ENCODE data around the gene RHOG.

The RHOG gene

GRCh38 chr11:3873712-3874349 lies 33.1 kb upstream of the RHOG start:
- H2AK5ac ChIP-seq (ENCODE audit: low read length, severe bottlenecking) = no peak overlapping the region
- H3K36me3 ChIP-seq (ENCODE audit: control insufficient read depth in 1 of 2, insufficient read depth in 2 of 2, low read depth in 1 of 2, low read length in 2 of 2) = peaks cover 0 to 3% of the 10 kb centered on the region in 2 experiments
- H3K4me3 ChIP-seq (ENCODE audit: insufficient read depth in 1 of 2, low read depth in 1 of 2, low read length in 2 of 2) = no peak overlapping the region
- 100% methylated on average over 2 of the region's 2 CpGs for WGBS
- H4K8ac ChIP-seq (ENCODE audit: low read length) = no peak overlapping the region
- no peak overlapping the region for H2BK15ac ChIP-seq (ENCODE audit: low read depth, poor library complexity, severe bottlenecking)
- H3K14ac ChIP-seq (ENCODE audit: low read length in 2 of 2) = no peak overlapping the region
- peaks cover 26% of the 10 kb centered on the region for H3K79me1 ChIP-seq (replicated peaks; ENCODE audit: low read length, poor library complexity, severe bottlenecking)
- no peak overlapping the region for H2BK120ac ChIP-seq (ENCODE audit: low read depth, low read length)
- H2BK5ac ChIP-seq (ENCODE audit: low read depth, low read length, poor library complexity, severe bottlenecking) = no peak overlapping the region
- no peak for DNase-seq
- H3K9ac ChIP-seq (ENCODE audit: low read length) = no peak overlapping the region
- no peak overlapping the region for H3K18ac ChIP-seq (ENCODE audit: low read depth in 1 of 2, low read length in 2 of 2)
- no peak overlapping the region for H3K4me2 ChIP-seq (ENCODE audit: low read length, poor library complexity, severe bottlenecking)
- peaks cover 9% of the 10 kb centered on the region for H3K4me1 ChIP-seq (ENCODE audit: control insufficient read depth, insufficient read depth, low read depth, low read length)
- no peak overlapping the region for H2AFZ ChIP-seq (ENCODE audit: low read depth, low read length)
- no peak overlapping the region for H4K91ac ChIP-seq (ENCODE audit: low read length)
- H3K27ac ChIP-seq (ENCODE audit: low read length, poor library complexity, severe bottlenecking) = no peak overlapping the region
- no peak overlapping the region for H2BK12ac ChIP-seq (ENCODE audit: low read length in 2 of 2)
- no peak overlapping the region for H3K23ac ChIP-seq (ENCODE audit: low read length in 2 of 2)
- H3K27me3 ChIP-seq (ENCODE audit: control insufficient read depth in 1 of 2, insufficient read depth in 1 of 2, low read length in 2 of 2) = no peaks in the 10 kb centered on the region
- H3K4ac ChIP-seq (ENCODE audit: low read depth in 1 of 2, low read length in 2 of 2) = no peak overlapping the region
- H3K9me3 ChIP-seq (ENCODE audit: control insufficient read depth, low read length) = no peaks in the 10 kb centered on the region

- no peak for DNase-seq
- WGBS = 38% methylated on average over 6 of the region's 6 CpGs
- H2AFZ ChIP-seq (ENCODE audit: low read depth, low read length) = no peak overlapping the region
Observed at GRCh38 chr11:3867209-3868091, 26.7 kb upstream of the RHOG start.

GRCh38 chr11:3866836-3867208 lies 26.1 kb upstream of the RHOG start:
- Histone ChIP-seq H3K4me3 (ENCODE audit: insufficient read depth in 1 of 2, low read depth in 1 of 2, low read length in 2 of 2) (no peak overlapping the region), H2BK120ac (ENCODE audit: low read depth, low read length) (peak overlapping the region; percentile 57), H3K36me3 (ENCODE audit: control insufficient read depth in 1 of 2, insufficient read depth in 2 of 2, low read depth in 1 of 2, low read length in 2 of 2) (no peaks in the 10 kb centered on the region), H3K27ac (ENCODE audit: low read length, poor library complexity, severe bottlenecking) (no peak overlapping the region), H2BK12ac (ENCODE audit: low read length in 2 of 2) (peak overlapping the region in 1 of 2 experiments; percentile 88), H3K79me1 (replicated peaks; ENCODE audit: low read length, poor library complexity, severe bottlenecking) (peaks cover 22% of the 10 kb centered on the region), H2BK5ac (ENCODE audit: low read depth, low read length, poor library complexity, severe bottlenecking) (no peak overlapping the region), H3K27me3 (ENCODE audit: control insufficient read depth in 1 of 2, insufficient read depth in 1 of 2, low read length in 2 of 2) (no peaks in the 10 kb centered on the region), H3K9ac (ENCODE audit: low read length) (peak overlapping the region; percentile 51), H3K4me2 (ENCODE audit: low read length, poor library complexity, severe bottlenecking) (no peak overlapping the region), H2BK15ac (ENCODE audit: low read depth, poor library complexity, severe bottlenecking) (no peak overlapping the region), H3K9me3 (ENCODE audit: control insufficient read depth, low read length) (no peaks in the 10 kb centered on the region), H3K4me1 (ENCODE audit: control insufficient read depth, insufficient read depth, low read depth, low read length) (peaks cover 10% of the 10 kb centered on the region), H3K18ac (ENCODE audit: low read depth in 1 of 2, low read length in 2 of 2) (no peak overlapping the region), H4K8ac (ENCODE audit: low read length) (no peak overlapping the region), H2AFZ (ENCODE audit: low read depth, low read length) (no peak overlapping the region), H3K14ac (ENCODE audit: low read length in 2 of 2) (no peak overlapping the region), H4K91ac (ENCODE audit: low read length) (no peak overlapping the region), H2AK5ac (ENCODE audit: low read length, severe bottlenecking) (peak overlapping the region; percentile 18), H3K4ac (ENCODE audit: low read depth in 1 of 2, low read length in 2 of 2) (no peak overlapping the region), H3K23ac (ENCODE audit: low read length in 2 of 2) (no peak overlapping the region)
- no peak for DNase-seq

More at GRCh38 chr11:3867209-3868091, 26.7 kb upstream of the RHOG start:
- peak overlapping the region in 1 of 2 experiments; percentile 88 for H2BK12ac ChIP-seq (ENCODE audit: low read length in 2 of 2)
- H2BK120ac ChIP-seq (ENCODE audit: low read depth, low read length) = peak overlapping the region; percentile 57
- peaks cover 10% of the 10 kb centered on the region for H3K4me1 ChIP-seq (ENCODE audit: control insufficient read depth, insufficient read depth, low read depth, low read length)
- no peak overlapping the region for H3K23ac ChIP-seq (ENCODE audit: low read length in 2 of 2)
- H3K4me3 ChIP-seq (ENCODE audit: insufficient read depth in 1 of 2, low read depth in 1 of 2, low read length in 2 of 2) = no peak overlapping the region
- peaks cover 24% of the 10 kb centered on the region for H3K79me1 ChIP-seq (replicated peaks; ENCODE audit: low read length, poor library complexity, severe bottlenecking)
- H3K18ac ChIP-seq (ENCODE audit: low read depth in 1 of 2, low read length in 2 of 2) = peak overlapping the region in 1 of 2 experiments; percentile 52
- no peak overlapping the region for H3K4me2 ChIP-seq (ENCODE audit: low read length, poor library complexity, severe bottlenecking)
- peak overlapping the region; percentile 30 for H2BK15ac ChIP-seq (ENCODE audit: low read depth, poor library complexity, severe bottlenecking)
- H3K27me3 ChIP-seq (ENCODE audit: control insufficient read depth in 1 of 2, insufficient read depth in 1 of 2, low read length in 2 of 2) = no peaks in the 10 kb centered on the region
- H3K4ac ChIP-seq (ENCODE audit: low read depth in 1 of 2, low read length in 2 of 2) = peak overlapping the region; percentile 43 to 59
- H2BK5ac ChIP-seq (ENCODE audit: low read depth, low read length, poor library complexity, severe bottlenecking) = no peak overlapping the region
- H4K91ac ChIP-seq (ENCODE audit: low read length) = peak overlapping the region; percentile 63
- peaks cover 0 to 3% of the 10 kb centered on the region in 2 experiments for H3K36me3 ChIP-seq (ENCODE audit: control insufficient read depth in 1 of 2, insufficient read depth in 2 of 2, low read depth in 1 of 2, low read length in 2 of 2)
- H3K9me3 ChIP-seq (ENCODE audit: control insufficient read depth, low read length) = no peaks in the 10 kb centered on the region
- H3K14ac ChIP-seq (ENCODE audit: low read length in 2 of 2) = peak overlapping the region in 1 of 2 experiments; percentile 9
- H3K27ac ChIP-seq (ENCODE audit: low read length, poor library complexity, severe bottlenecking) = no peak overlapping the region
- H2AK5ac ChIP-seq (ENCODE audit: low read length, severe bottlenecking) = peak overlapping the region; percentile 27
- H4K8ac ChIP-seq (ENCODE audit: low read length) = peak overlapping the region; percentile 69
- peak overlapping the region; percentile 51 for H3K9ac ChIP-seq (ENCODE audit: low read length)

GRCh38 chr11:3866206-3866605 lies 25.4 kb upstream of the RHOG start:
- H3K9me3 ChIP-seq (ENCODE audit: control insufficient read depth, low read length) = no peaks in the 10 kb centered on the region
- H3K79me1 ChIP-seq (replicated peaks; ENCODE audit: low read length, poor library complexity, severe bottlenecking) = peaks cover 21% of the 10 kb centered on the region
- H4K8ac ChIP-seq (ENCODE audit: low read length) = no peak overlapping the region
- no peak overlapping the region for H3K9ac ChIP-seq (ENCODE audit: low read length)
- H4K91ac ChIP-seq (ENCODE audit: low read length) = no peak overlapping the region
- H3K36me3 ChIP-seq (ENCODE audit: control insufficient read depth in 1 of 2, insufficient read depth in 2 of 2, low read depth in 1 of 2, low read length in 2 of 2) = no peaks in the 10 kb centered on the region
- H3K23ac ChIP-seq (ENCODE audit: low read length in 2 of 2) = no peak overlapping the region
- H3K4me3 ChIP-seq (ENCODE audit: insufficient read depth in 1 of 2, low read depth in 1 of 2, low read length in 2 of 2) = no peak overlapping the region
- no peak overlapping the region for H2AFZ ChIP-seq (ENCODE audit: low read depth, low read length)
- H3K14ac ChIP-seq (ENCODE audit: low read length in 2 of 2) = no peak overlapping the region
- H3K27me3 ChIP-seq (ENCODE audit: control insufficient read depth in 1 of 2, insufficient read depth in 1 of 2, low read length in 2 of 2) = no peaks in the 10 kb centered on the region
- 72% methylated on average over 5 of the region's 5 CpGs for WGBS
- DNase-seq = peak; percentile 46
- no peak overlapping the region for H2BK5ac ChIP-seq (ENCODE audit: low read depth, low read length, poor library complexity, severe bottlenecking)
- no peak overlapping the region for H2BK15ac ChIP-seq (ENCODE audit: low read depth, poor library complexity, severe bottlenecking)
- no peak overlapping the region for H3K18ac ChIP-seq (ENCODE audit: low read depth in 1 of 2, low read length in 2 of 2)
- H2BK120ac ChIP-seq (ENCODE audit: low read depth, low read length) = no peak overlapping the region
- H2BK12ac ChIP-seq (ENCODE audit: low read length in 2 of 2) = no peak overlapping the region
- H3K27ac ChIP-seq (ENCODE audit: low read length, poor library complexity, severe bottlenecking) = peak overlapping the region; percentile 87
- no peak overlapping the region for H3K4me2 ChIP-seq (ENCODE audit: low read length, poor library complexity, severe bottlenecking)
- peaks cover 10% of the 10 kb centered on the region for H3K4me1 ChIP-seq (ENCODE audit: control insufficient read depth, insufficient read depth, low read depth, low read length)
- H3K4ac ChIP-seq (ENCODE audit: low read depth in 1 of 2, low read length in 2 of 2) = no peak overlapping the region
- no peak overlapping the region for H2AK5ac ChIP-seq (ENCODE audit: low read length, severe bottlenecking)

All from mesenchymal stem cell (in vitro differentiated cells and primary cell).